Trophoblast cell (in vitro differentiated cells and primary cell): Measurements from ENCODE around the gene CLCN2.

Source experiments
- DNase-seq, 2 donors: peaks; one replicate each; pipeline ENCODE4 v3.0.0-alpha.2; 2016
- H2AFZ ChIP-seq: 2 replicates; pipeline ENCODE4 v1.6.1; 2013; ENCODE audit warnings: low read length, moderate library complexity, mild to moderate bottlenecking; ENCODE audit not compliant: insufficient read depth, poor library complexity
- H2AK5ac ChIP-seq: 2 replicates; pipeline ENCODE4 v1.6.1; 2013; ENCODE audit warnings: mild to moderate bottlenecking, low read length
- H2BK120ac ChIP-seq: 2 replicates; pipeline ENCODE4 v1.6.1; 2013; ENCODE audit warnings: low read length, mild to moderate bottlenecking, moderate library complexity; ENCODE audit not compliant: insufficient read depth, poor library complexity
- H2BK12ac ChIP-seq: 2 replicates; pipeline ENCODE4 v1.6.1; 2013; ENCODE audit warnings: mild to moderate bottlenecking, low read length, moderate library complexity
- H2BK5ac ChIP-seq: 2 replicates; pipeline ENCODE4 v1.6.1; 2013; ENCODE audit warnings: low read length, low read depth, moderate library complexity, mild to moderate bottlenecking; ENCODE audit not compliant: poor library complexity
- H3K14ac ChIP-seq: 2 replicates; pipeline ENCODE4 v1.6.1; 2013; ENCODE audit warnings: mild to moderate bottlenecking, low read length
- H3K18ac ChIP-seq: 2 replicates; pipeline ENCODE4 v1.6.1; 2013; ENCODE audit warnings: mild to moderate bottlenecking, low read length
- H3K23ac ChIP-seq: 2 replicates; pipeline ENCODE4 v1.6.1; 2013; ENCODE audit warnings: low read length
- H3K27ac ChIP-seq: 2 replicates; pipeline ENCODE4 v1.5.1; 2013; ENCODE audit warnings: low read depth, mild to moderate bottlenecking, inconsistent platforms, low read length, moderate library complexity
- H3K27me3 ChIP-seq: 2 replicates; pipeline ENCODE4 v1.6.1; 2013; ENCODE audit warnings: inconsistent platforms, mild to moderate bottlenecking, low read length, moderate library complexity; ENCODE audit not compliant: insufficient read depth
- H3K36me3 ChIP-seq, 2 experiments: 1 replicate in 1 of 2; 2 replicates in 1 of 2; pipeline ENCODE4 v1.6.1; 2013; ENCODE audit warnings: low read length in 2 of 2, mild to moderate bottlenecking in 2 of 2, moderate library complexity in 1 of 2; ENCODE audit not compliant: insufficient read depth in 2 of 2, control insufficient read depth in 1 of 2
- H3K4ac ChIP-seq: 2 replicates; pipeline ENCODE4 v1.6.1; 2013; ENCODE audit warnings: low read depth, mild to moderate bottlenecking, low read length, moderate library complexity
- H3K4me1 ChIP-seq, 2 experiments: 1 replicate in 1 of 2; 2 replicates in 1 of 2; pipeline ENCODE4 v1.6.1; 2013; ENCODE audit warnings: low read length in 2 of 2, mild to moderate bottlenecking in 2 of 2, moderate library complexity in 1 of 2; ENCODE audit not compliant: insufficient read depth in 2 of 2, control insufficient read depth in 1 of 2
- H3K4me2 ChIP-seq: 2 replicates; pipeline ENCODE4 v1.6.1; 2013; ENCODE audit warnings: inconsistent platforms, mild to moderate bottlenecking, low read length, moderate library complexity
- H3K4me3 ChIP-seq: 2 replicates; pipeline ENCODE4 v1.5.1; 2013; ENCODE audit warnings: mild to moderate bottlenecking, low read depth, low read length, inconsistent platforms
- H3K79me1 ChIP-seq: one replicate; pipeline ENCODE4 v1.6.1; 2013; ENCODE audit warnings: low read length
- H3K79me2 ChIP-seq: 2 replicates; pipeline ENCODE4 v1.6.1; 2013; ENCODE audit warnings: low read length, mild to moderate bottlenecking; ENCODE audit not compliant: control insufficient read depth, insufficient read depth, poor library complexity
- H3K9ac ChIP-seq: 2 replicates; pipeline ENCODE4 v1.6.1; 2013; ENCODE audit warnings: mild to moderate bottlenecking, low read length
- H3K9me3 ChIP-seq: 2 replicates; pipeline ENCODE4 v1.6.1; 2013; ENCODE audit warnings: low read depth, mild to moderate bottlenecking, control low read depth, inconsistent platforms, low read length; ENCODE audit not compliant: insufficient read depth
- H4K12ac ChIP-seq: 2 replicates; pipeline ENCODE4 v1.6.1; 2013; ENCODE audit warnings: low read depth, mild to moderate bottlenecking, low read length, moderate library complexity
- H4K8ac ChIP-seq: 2 replicates; pipeline ENCODE4 v1.6.1; 2013; ENCODE audit warnings: low read depth, mild to moderate bottlenecking, low read length, moderate library complexity
- H4K91ac ChIP-seq: one replicate; pipeline ENCODE4 v1.6.1; 2013; ENCODE audit warnings: low read depth, mild to moderate bottlenecking, low read length, moderate library complexity
- WGBS: extraction: QIAGEN DNeasy Blood & Tissue Kit; methylation state at CpG from one replicate; pipeline ENCODE4 v1.1.7; 2013; ENCODE audit warnings: missing lambda C conversion rate; ENCODE audit not compliant: insufficient read length, insufficient coverage; ENCODE audit errors: extremely low coverage; 5-methylcytosine and 5-hydroxymethylcytosine counted together

Gene CLCN2

DNA sequence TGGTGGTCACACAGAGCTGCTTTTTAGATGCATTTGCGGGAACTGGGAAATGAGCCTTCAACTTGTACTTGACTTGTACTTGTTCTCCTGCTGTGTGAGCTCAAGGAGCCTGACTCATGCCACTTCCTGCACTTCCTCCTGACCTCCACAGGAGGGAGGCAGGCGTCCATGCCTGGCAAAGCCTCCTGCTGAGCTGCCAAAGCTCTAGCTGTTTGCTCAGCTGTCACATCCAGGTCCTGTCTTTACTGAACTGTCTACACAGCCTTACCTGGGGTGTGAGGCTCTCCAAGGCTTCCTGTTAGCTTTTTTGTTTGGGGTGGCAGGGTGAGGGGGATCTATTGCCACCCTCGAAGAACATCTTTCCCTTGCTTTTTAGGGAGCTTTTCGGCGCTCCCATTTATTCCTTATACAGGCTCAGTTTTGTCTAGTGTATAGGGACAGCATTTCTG is 10.2 kb upstream of the CLCN2 start:
- Histone ChIP-seq H4K12ac (no peak overlapping the region), H3K14ac (no peak overlapping the region), H3K9me3 (no peaks in the 10 kb centered on the region), H3K4me1 (no peaks in the 10 kb centered on the region), H3K4ac (no peak overlapping the region), H2BK5ac (no peak overlapping the region), H3K4me3 (no peak overlapping the region), H3K9ac (no peak overlapping the region), H3K23ac (no peak overlapping the region), H3K27me3 (no peaks in the 10 kb centered on the region), H2AFZ (no peak overlapping the region), H4K8ac (no peak overlapping the region), H3K79me1 (no peaks in the 10 kb centered on the region), H2BK120ac (no peak overlapping the region), H4K91ac (no peak overlapping the region), H2AK5ac (no peak overlapping the region), H3K4me2 (no peak overlapping the region), H3K27ac (no peak overlapping the region), H3K36me3 (peaks cover 7 to 21% of the 10 kb centered on the region in 2 experiments), H3K18ac (no peak overlapping the region), H2BK12ac (no peak overlapping the region), H3K79me2 (no peaks in the 10 kb centered on the region)
- no CpG with 5 or more reads among the region's 5 CpGs for WGBS
- peak; percentile 69 to 91 for DNase-seq

DNA sequence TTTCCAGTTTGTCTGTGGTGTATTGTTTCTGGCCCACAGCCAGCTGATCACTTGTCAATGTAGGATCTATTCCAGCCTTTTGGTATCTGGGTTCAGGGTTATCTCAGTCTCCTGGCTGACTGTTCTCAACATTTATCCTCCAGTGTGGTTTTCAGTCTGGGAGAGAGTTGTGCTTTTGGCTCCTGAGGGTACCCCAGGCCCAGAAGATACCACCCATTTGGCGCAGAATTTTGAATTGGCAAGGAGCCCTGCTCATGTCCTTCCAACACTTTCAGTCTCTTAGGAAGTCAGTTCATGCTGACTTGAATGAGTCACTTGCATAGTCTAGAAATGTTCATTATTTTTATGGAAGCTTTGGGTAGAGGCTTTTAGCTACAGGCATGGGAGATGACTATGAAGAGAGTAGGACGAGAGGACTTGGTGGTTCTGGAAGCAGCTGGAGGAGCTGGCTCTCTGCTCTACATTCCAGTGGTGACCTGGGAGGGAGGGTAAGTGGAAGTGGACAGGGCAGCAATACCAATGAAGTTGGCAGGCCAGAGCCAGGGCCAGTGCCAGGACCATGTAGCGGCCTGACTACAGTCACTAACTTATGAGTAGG is 7.3 kb upstream of the CLCN2 start:
- no peaks in the 10 kb centered on the region for H3K79me1 ChIP-seq
- H3K4ac ChIP-seq = no peak overlapping the region
- no peak overlapping the region for H3K18ac ChIP-seq
- H4K91ac ChIP-seq = no peak overlapping the region
- H3K4me2 ChIP-seq = no peak overlapping the region
- H2BK120ac ChIP-seq = no peak overlapping the region
- no CpG with 5 or more reads among the region's 3 CpGs for WGBS
- H3K4me3 ChIP-seq = no peak overlapping the region
- no peaks in the 10 kb centered on the region for H3K4me1 ChIP-seq
- H3K23ac ChIP-seq = no peak overlapping the region
- H3K9ac ChIP-seq = no peak overlapping the region
- H4K8ac ChIP-seq = no peak overlapping the region
- no peak overlapping the region for H2BK12ac ChIP-seq
- no peaks in the 10 kb centered on the region for H3K79me2 ChIP-seq
- DNase-seq = no peak
- peaks cover 11 to 36% of the 10 kb centered on the region in 2 experiments for H3K36me3 ChIP-seq
- H2BK5ac ChIP-seq = no peak overlapping the region
- no peaks in the 10 kb centered on the region for H3K9me3 ChIP-seq
- H2AFZ ChIP-seq = no peak overlapping the region
- no peak overlapping the region for H4K12ac ChIP-seq
- no peak overlapping the region for H3K27ac ChIP-seq
- H2AK5ac ChIP-seq = no peak overlapping the region
- H3K14ac ChIP-seq = no peak overlapping the region
- H3K27me3 ChIP-seq = no peaks in the 10 kb centered on the region

DNA sequence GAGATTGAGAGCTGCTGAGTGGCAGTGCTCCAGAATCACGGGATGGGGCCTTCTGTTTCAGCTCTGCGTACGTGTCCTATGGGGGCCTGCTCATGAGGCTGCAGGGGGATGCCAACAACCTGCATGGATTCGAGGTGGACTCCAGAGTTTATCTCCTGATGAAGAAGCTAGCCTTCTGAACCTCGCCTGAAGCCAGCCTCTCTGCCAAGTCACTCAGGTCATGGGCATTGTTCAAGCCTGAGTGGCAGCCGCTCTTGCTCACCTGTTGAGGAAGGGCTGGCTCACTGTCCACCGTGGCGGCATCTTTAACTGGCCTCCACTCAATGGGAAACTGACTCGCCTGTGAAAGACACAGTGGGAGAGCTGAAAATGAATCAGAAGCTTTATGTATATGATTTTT is 6.7 kb upstream of the CLCN2 start:
- no peak overlapping the region for H3K18ac ChIP-seq
- H3K23ac ChIP-seq = no peak overlapping the region
- no peak overlapping the region for H2BK5ac ChIP-seq
- no CpG with 5 or more reads among the region's 9 CpGs for WGBS
- no peak overlapping the region for H3K4me3 ChIP-seq
- no peak overlapping the region for H4K91ac ChIP-seq
- no peak overlapping the region for H3K4me2 ChIP-seq
- H2AK5ac ChIP-seq = no peak overlapping the region
- no peaks in the 10 kb centered on the region for H3K4me1 ChIP-seq
- H2AFZ ChIP-seq = no peak overlapping the region
- H3K9ac ChIP-seq = no peak overlapping the region
- no peak for DNase-seq
- H3K36me3 ChIP-seq = peaks cover 11 to 36% of the 10 kb centered on the region in 2 experiments
- no peak overlapping the region for H4K12ac ChIP-seq
- peaks cover 2% of the 10 kb centered on the region for H3K79me1 ChIP-seq
- H3K14ac ChIP-seq = no peak overlapping the region
- H2BK12ac ChIP-seq = no peak overlapping the region
- H2BK120ac ChIP-seq = no peak overlapping the region
- peaks cover 2% of the 10 kb centered on the region for H3K79me2 ChIP-seq
- H3K27ac ChIP-seq = no peak overlapping the region
- no peak overlapping the region for H4K8ac ChIP-seq
- no peak overlapping the region for H3K4ac ChIP-seq
- no peaks in the 10 kb centered on the region for H3K9me3 ChIP-seq
- no peaks in the 10 kb centered on the region for H3K27me3 ChIP-seq

DNA sequence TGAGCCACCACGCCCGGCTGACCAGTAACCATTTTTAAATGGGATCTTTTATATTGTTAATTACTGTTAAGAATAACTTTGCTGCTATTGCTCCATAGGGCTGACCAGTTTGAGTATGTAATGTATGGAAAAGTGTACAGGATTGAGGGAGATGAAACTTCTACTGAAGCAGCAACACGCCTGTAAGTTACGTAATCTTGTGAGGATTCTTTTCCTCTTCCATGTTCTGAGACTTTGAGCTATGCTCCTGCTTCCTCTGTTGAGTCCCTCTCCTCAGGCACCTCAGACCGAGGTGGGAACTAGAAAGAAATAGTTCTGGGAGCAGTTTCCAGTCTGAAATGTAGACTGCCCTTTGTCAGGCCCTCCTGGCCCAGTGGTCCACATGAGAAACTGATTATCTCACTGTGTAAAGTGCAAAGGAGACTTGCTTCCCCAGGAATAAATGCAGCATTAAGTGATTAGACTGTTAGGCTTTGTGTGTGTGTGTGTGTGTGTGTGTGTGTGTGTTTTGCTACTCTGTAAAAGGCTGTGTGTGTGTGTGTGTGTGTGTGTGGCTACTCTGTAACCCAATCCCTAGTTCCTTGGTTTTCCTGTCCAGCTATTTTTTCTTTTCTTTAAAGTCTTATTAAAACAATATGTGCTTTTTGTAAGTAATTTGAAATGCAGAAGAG is 5.3 kb upstream of the CLCN2 start:
- DNase-seq = no peak
- no CpG with 5 or more reads among the region's 5 CpGs for WGBS
- Histone ChIP-seq H2AFZ (no peak overlapping the region), H3K4me3 (no peak overlapping the region), H3K9ac (no peak overlapping the region), H3K27me3 (no peaks in the 10 kb centered on the region), H4K8ac (no peak overlapping the region), H3K36me3 (peaks cover 11 to 36% of the 10 kb centered on the region in 2 experiments), H2BK5ac (no peak overlapping the region), H3K4me1 (no peaks in the 10 kb centered on the region), H3K79me2 (peaks cover 9% of the 10 kb centered on the region), H3K27ac (no peak overlapping the region), H3K4ac (no peak overlapping the region), H3K79me1 (peaks cover 12% of the 10 kb centered on the region), H3K14ac (no peak overlapping the region), H4K91ac (no peak overlapping the region), H3K4me2 (no peak overlapping the region), H3K18ac (no peak overlapping the region), H2BK12ac (no peak overlapping the region), H3K9me3 (no peaks in the 10 kb centered on the region), H2AK5ac (no peak overlapping the region), H2BK120ac (no peak overlapping the region), H4K12ac (no peak overlapping the region), H3K23ac (no peak overlapping the region)
